Adrenal gland (tissue), 12 donors: Measurements from ENCODE around the gene DMP1. TPM values are rescaled to one million over a fixed set of nuclear protein-coding genes. Genes with fewer than 3 reads are reported as not detected.

Experiments
- DNase-seq, 7 donors: peaks; one replicate each; pipeline ENCODE4 v3.0.0-alpha.2; 2019 to 2020
- H3K27ac ChIP-seq, 5 donors: fragments of 200-600 bp; sonication (generic) in 4 of 5; 1 replicate in 3 of 5; 2 replicates in 2 of 5; pipeline versions ENCODE4 v1.5.1 to v1.8.0; 2016 to 2020; ENCODE audit warnings: mild to moderate bottlenecking in 1 of 5
- H3K27me3 ChIP-seq: fragments of 200-600 bp; 2 replicates; pipeline ENCODE4 v1.8.0; 2021
- H3K36me3 ChIP-seq, 2 donors: fragments of 200-600 bp; replicated peaks in 1 of 2; 1 replicate in 1 of 2; 2 replicates in 1 of 2; pipeline versions ENCODE4 v1.5.1 to v1.8.0; 2018 to 2022
- H3K4me1 ChIP-seq, 2 donors: fragments of 200-600 bp; replicated peaks in 1 of 2; 1 replicate in 1 of 2; 2 replicates in 1 of 2; pipeline versions ENCODE4 v1.5.1 to v1.8.0; 2018 to 2021
- H3K4me3 ChIP-seq, 4 donors: fragments of 200-600 bp; sonication (generic) in 3 of 4; one replicate each; pipeline ENCODE4 v1.5.1; 2016 to 2018
- H3K9me3 ChIP-seq, 3 donors: fragments of 200-600 bp; sonication (generic) in 1 of 3; replicated peaks in 1 of 3; 1 replicate in 2 of 3; 2 replicates in 1 of 3; pipeline versions ENCODE4 v1.5.1 to v1.8.0; 2016 to 2021
- CTCF ChIP-seq, 6 experiments: fragments of 450-650 bp in 4 of 6; fragments of 200-600 bp in 2 of 6; sonication (generic) in 1 of 6; IDR thresholded peaks; 1 replicate in 5 of 6; 2 replicates in 1 of 6; pipeline versions ENCODE4 v1.5.1 to v1.8.0; 2016 to 2021; ENCODE audit warnings: antibody characterized with exemption in 6 of 6, mild to moderate bottlenecking in 2 of 6, moderate library complexity in 1 of 6
- POLR2A ChIP-seq, 2 donors: fragments of 450-650 bp; IDR thresholded peaks; one replicate each; pipeline ENCODE4 v1.6.1; 2017; ENCODE audit warnings: antibody characterized with exemption in 2 of 2, mild to moderate bottlenecking in 2 of 2, moderate library complexity in 1 of 2
- WGBS, 4 donors: extraction: QIAGEN DNeasy Blood & Tissue Kit in 2 of 4; methylation state at CpG; one replicate each; pipeline versions ENCODE4 v1.1.5 to v1.1.7; 2013 to 2017; 5-methylcytosine and 5-hydroxymethylcytosine counted together
- intact Hi-C, 2 donors: fragments of 100-400 bp; cut with DNase I; formaldehyde crosslinking; loops; one replicate each; pipeline versions ENCODE4 v1.14.1 to v1.15.0; 2022 to 2023
- polyA plus RNA-seq, 3 donors: library from polyadenylated mRNA; stranded (reverse); fragments of 200-250 nt in 2 of 3; fragments of 350-450 nt in 1 of 3; fragmentation: Illumina TruSeq in 1 of 3; extraction: RNeasy Lipid Tissue Mini Kit (QIAGEN cat#74804) in 1 of 3; gene quantifications; one replicate each; pipeline ENCODE4 v1.2.3, GENCODE V29; 2013 to 2014
- total RNA-seq, 9 donors: library from RNA; depleted of rRNA in 4 of 9; stranded (reverse); fragments of >200 nt in 4 of 9; fragments of 120-200 nt in 1 of 9; fragmentation: NEBNext Ultra II Directional in 1 of 9; extraction: Animal tissue kit (Norgen Biotek cat#: 25700) in 1 of 9; gene quantifications; one replicate each; pipeline versions ENCODE4 v1.1.0 to v1.2.4, GENCODE V29; 2013 to 2023
- donor health status: healthy with polysubstance abuse.
- donor health status: Bipolar disorder and iron deficiency.
- donor health status: DM: yes; HTN: yes; CAD: no.
- donor health status: DM: no; HTN: no; CAD: no.
- donor health status: DM: no; HTN: no; CAD: no.
- donor health status: DM: yes; HTN: yes; CAD: no.

DMP1 gene
- total and polyA plus RNA-seq, 12 donors, result 0.03 TPM; not detected in 11

- Histone ChIP-seq H3K27ac (no peak overlapping the region), H3K4me3 (no peak overlapping the region), H3K27me3 (no peaks in the 10 kb centered on the region), H3K36me3 (no peaks in the 10 kb centered on the region), H3K9me3 (no peaks in the 10 kb centered on the region), H3K4me1 (no peaks in the 10 kb centered on the region)
- 50 to 65% (median 55%) methylated on average over 3 of the region's 3 CpGs for WGBS, 4 donors
- no peak for DNase-seq
- no peak for TF ChIP-seq POLR2A (IDR thresholded peaks at IDR 0.05)
- TF ChIP-seq CTCF (IDR thresholded peaks at IDR 0.05), result no peak
- intact Hi-C loops, result no loop called here
These were observed 7.4 kb downstream of the DMP1 start for GRCh38 chr4:87657525-87657924.

- Histone ChIP-seq H3K27ac (no peak overlapping the region), H3K4me3 (no peak overlapping the region), H3K36me3 (no peaks in the 10 kb centered on the region), H3K4me1 (no peaks in the 10 kb centered on the region), H3K9me3 (no peaks in the 10 kb centered on the region), H3K27me3 (no peaks in the 10 kb centered on the region)
- intact Hi-C loops, result no loop called here
- TF ChIP-seq CTCF (IDR thresholded peaks at IDR 0.05) (no peak), POLR2A (IDR thresholded peaks at IDR 0.05) (no peak)
- 69 to 86% (median 72%) methylated on average over 3 of the region's 3 CpGs for WGBS, 4 donors
- no peak for DNase-seq
These were observed 9.3 kb downstream of the DMP1 start for GRCh38 chr4:87659247-87659931.

- Histone ChIP-seq H3K27me3 (no peaks in the 10 kb centered on the region), H3K36me3 (no peaks in the 10 kb centered on the region), H3K9me3 (no peaks in the 10 kb centered on the region), H3K27ac (no peak overlapping the region), H3K4me3 (no peak overlapping the region), H3K4me1 (no peaks in the 10 kb centered on the region)
- WGBS, 4 donors, result 78 to 89% (median 81%) methylated on average over 7 to 9 of the region's 9 CpGs
- intact Hi-C loops, result no loop called here
- no peak for TF ChIP-seq POLR2A (IDR thresholded peaks at IDR 0.05)
- DNase-seq, result no peak
These were observed 12.8 kb downstream of the DMP1 start for GRCh38 chr4:87662871-87663270.

- Histone ChIP-seq H3K36me3 (no peaks in the 10 kb centered on the region), H3K9me3 (no peaks in the 10 kb centered on the region), H3K4me3 (no peak overlapping the region), H3K27me3 (no peaks in the 10 kb centered on the region), H3K4me1 (no peaks in the 10 kb centered on the region), H3K27ac (no peak overlapping the region)
- 74 to 84% (median 79%) methylated on average over 3 of the region's 3 CpGs for WGBS, 4 donors
- intact Hi-C loops, result no loop called here
- DNase-seq, result no peak
- TF ChIP-seq POLR2A (IDR thresholded peaks at IDR 0.05), result no peak
These were observed 19.3 kb downstream of the DMP1 start for GRCh38 chr4:87669373-87669772.

- Histone ChIP-seq H3K4me3 (no peak overlapping the region), H3K4me1 (peaks cover 0 to 4% of the 10 kb centered on the region in 2 donors), H3K36me3 (no peaks in the 10 kb centered on the region), H3K27me3 (no peaks in the 10 kb centered on the region), H3K9me3 (no peaks in the 10 kb centered on the region), H3K27ac (no peak overlapping the region)
- TF ChIP-seq CTCF (IDR thresholded peaks at IDR 0.05) (no peak), POLR2A (IDR thresholded peaks at IDR 0.05) (no peak)
- 37 to 56% (median 46%) methylated on average over 7 of the region's 7 CpGs for WGBS, 4 donors
- intact Hi-C loops, result loop anchor here in 1 of 2 donors (5.0 kb wide), 1 partner anchor 160 kb away; no protein-coding TSS in a partner anchor
- peak in 1 of 7 donors; percentile 2 for DNase-seq
These were observed 27.7 kb downstream of the DMP1 start for GRCh38 chr4:87677731-87678130.
